Fibroblast of mammary gland (primary cell): Measurements from ENCODE around the gene TMEM168.
"Not testable (repeated sequence)": the region's sequence is repeated elsewhere in the genome, so short reads cannot be mapped to it uniquely, and the experiment has no call there.

Source experiments
- DNase-seq: peaks from one replicate; pipeline ENCODE4 v3.0.0-alpha.2; 2010; ENCODE audit warnings: low read depth
- H3K4me3 ChIP-seq: 2 replicates; pipeline ENCODE4 v1.5.1; 2011; ENCODE audit warnings: low read depth, mild to moderate bottlenecking, low read length, moderate library complexity; ENCODE audit not compliant: control insufficient read depth
- CTCF ChIP-seq: conservative IDR thresholded peaks from 2 replicates; pipeline ENCODE4 v1.5.1; 2011; ENCODE audit warnings: low read depth, low read length, inconsistent platforms; ENCODE audit not compliant: control insufficient read depth, insufficient read depth

The TMEM168 gene

GRCh38 chr7:112819536-112819935, 29.3 kb upstream of the TMEM168 start:
- DNase-seq: no peak
- TF ChIP-seq CTCF: no peak
- H3K4me3 ChIP-seq: no peak overlapping the region

- no peak overlapping the region for H3K4me3 ChIP-seq
- TF ChIP-seq CTCF: no peak
- DNase-seq: no peak
Observed at GRCh38 chr7:112806156-112806555, 16.0 kb upstream of the TMEM168 start.

GRCh38 chr7:112802406-112802805, 12.2 kb upstream of the TMEM168 start:
- TF ChIP-seq CTCF: no peak
- no peak for DNase-seq
- no peak overlapping the region for H3K4me3 ChIP-seq

- no peak for TF ChIP-seq CTCF
- no peak for DNase-seq
- no peak overlapping the region for H3K4me3 ChIP-seq
Observed at GRCh38 chr7:112800486-112800885, 10.3 kb upstream of the TMEM168 start.

GRCh38 chr7:112799448-112800120, 9.4 kb upstream of the TMEM168 start:
- DNase-seq: no peak
- H3K4me3 ChIP-seq: no peak overlapping the region
- no peak for TF ChIP-seq CTCF

- H3K4me3 ChIP-seq: no peak overlapping the region
- no peak for TF ChIP-seq CTCF
- DNase-seq: no peak
Observed at GRCh38 chr7:112798274-112799159, 8.3 kb upstream of the TMEM168 start.

GRCh38 chr7:112796552-112796951, 6.4 kb upstream of the TMEM168 start:
- H3K4me3 ChIP-seq, DNase-seq: not testable (repeated sequence)
